Memory B cell (primary cell): ENCODE results near the gene DOCK9.

ENCODE experiments used
- ATAC-seq: fragments of 150-1000 bp; cut with Tn5 transposase; 2 replicates; pipeline ENCODE4 v1.10.0; 2021; ENCODE audit warnings: low read depth, mild to moderate bottlenecking, moderate library complexity
- DNase-seq, 2 donors: peaks; one replicate each; pipeline ENCODE4 v3.0.0; 2022; ENCODE audit warnings: low spot score in 2 of 2
- H3K27ac Mint-ChIP-seq: one replicate; pipeline ENCODE4 v1.8.0; 2022; ENCODE audit warnings: mild to moderate bottlenecking, moderate library complexity, mixed read lengths
- H3K27me3 Mint-ChIP-seq: one replicate; pipeline ENCODE4 v1.8.0; 2022; ENCODE audit warnings: mixed read lengths
- H3K36me3 Mint-ChIP-seq: one replicate; pipeline ENCODE4 v1.8.0; 2022; ENCODE audit warnings: mild to moderate bottlenecking, mixed read lengths
- H3K4me1 Mint-ChIP-seq: one replicate; pipeline ENCODE4 v1.8.0; 2022; ENCODE audit warnings: mixed read lengths
- H3K4me3 Mint-ChIP-seq: one replicate; pipeline ENCODE4 v1.8.0; 2022; ENCODE audit warnings: mild to moderate bottlenecking, moderate library complexity, mixed read lengths
- H3K9me3 Mint-ChIP-seq: one replicate; pipeline ENCODE4 v1.8.0; 2022; ENCODE audit warnings: mixed read lengths

The DOCK9 gene

GRCh38 chr13:98839856-98840769 is 137.8 kb downstream of the DOCK9 start:
- ATAC-seq: peak; percentile 85
- no peak overlapping the region for H3K4me3 Mint-ChIP-seq
- H3K36me3 Mint-ChIP-seq: peaks cover 2% of the 10 kb centered on the region
- peaks cover 2% of the 10 kb centered on the region for H3K4me1 Mint-ChIP-seq
- no peak for DNase-seq
- H3K27ac Mint-ChIP-seq: no peak overlapping the region
- no peaks in the 10 kb centered on the region for H3K9me3 Mint-ChIP-seq
- no peaks in the 10 kb centered on the region for H3K27me3 Mint-ChIP-seq

- Mint-ChIP-seq H3K4me1 (peaks cover 2% of the 10 kb centered on the region), H3K4me3 (no peak overlapping the region), H3K36me3 (peaks cover 3% of the 10 kb centered on the region), H3K9me3 (no peaks in the 10 kb centered on the region), H3K27ac (no peak overlapping the region), H3K27me3 (no peaks in the 10 kb centered on the region)
- no peak for ATAC-seq
- no peak for DNase-seq
Observed at GRCh38 chr13:98838776-98839175, 139.1 kb downstream of the DOCK9 start.

DNA sequence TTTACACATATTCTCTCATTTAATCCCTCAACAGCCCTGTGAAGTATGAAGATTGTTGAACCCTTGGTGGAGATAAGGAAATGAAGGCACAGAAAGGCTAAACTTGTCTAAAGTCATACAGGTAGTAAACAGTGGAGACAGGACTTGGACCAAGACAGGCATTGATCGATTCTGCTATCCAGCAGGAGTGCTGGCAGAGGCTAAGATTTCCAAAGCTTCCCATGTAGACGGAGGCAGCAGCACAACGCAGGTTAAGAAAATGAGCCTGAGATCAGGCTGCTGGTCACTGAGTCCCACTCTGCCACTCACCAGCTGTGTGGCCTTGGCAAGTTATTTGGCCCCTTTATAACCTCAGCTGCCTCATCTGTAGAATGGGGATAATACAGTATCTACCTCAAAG is 140.0 kb downstream of the DOCK9 start:
- Mint-ChIP-seq H3K36me3 (peaks cover 5% of the 10 kb centered on the region), H3K27ac (no peak overlapping the region), H3K4me3 (no peak overlapping the region), H3K27me3 (no peaks in the 10 kb centered on the region), H3K9me3 (no peaks in the 10 kb centered on the region), H3K4me1 (peaks cover 2% of the 10 kb centered on the region)
- DNase-seq (no peak), ATAC-seq (no peak)

- Mint-ChIP-seq H3K27me3 (no peaks in the 10 kb centered on the region), H3K27ac (no peak overlapping the region), H3K36me3 (peaks cover 20% of the 10 kb centered on the region), H3K4me3 (no peak overlapping the region), H3K4me1 (peaks cover 2% of the 10 kb centered on the region), H3K9me3 (no peaks in the 10 kb centered on the region)
- no peak for ATAC-seq
- no peak for DNase-seq
Observed at GRCh38 chr13:98835156-98835555, 142.7 kb downstream of the DOCK9 start.

GRCh38 chr13:98834254-98834960 is 143.5 kb downstream of the DOCK9 start:
- ATAC-seq: no peak
- H3K36me3 Mint-ChIP-seq: peaks cover 21% of the 10 kb centered on the region
- H3K9me3 Mint-ChIP-seq: no peaks in the 10 kb centered on the region
- no peak for DNase-seq
- H3K27ac Mint-ChIP-seq: no peak overlapping the region
- H3K4me1 Mint-ChIP-seq: no peaks in the 10 kb centered on the region
- H3K4me3 Mint-ChIP-seq: no peak overlapping the region
- H3K27me3 Mint-ChIP-seq: no peaks in the 10 kb centered on the region

DNA sequence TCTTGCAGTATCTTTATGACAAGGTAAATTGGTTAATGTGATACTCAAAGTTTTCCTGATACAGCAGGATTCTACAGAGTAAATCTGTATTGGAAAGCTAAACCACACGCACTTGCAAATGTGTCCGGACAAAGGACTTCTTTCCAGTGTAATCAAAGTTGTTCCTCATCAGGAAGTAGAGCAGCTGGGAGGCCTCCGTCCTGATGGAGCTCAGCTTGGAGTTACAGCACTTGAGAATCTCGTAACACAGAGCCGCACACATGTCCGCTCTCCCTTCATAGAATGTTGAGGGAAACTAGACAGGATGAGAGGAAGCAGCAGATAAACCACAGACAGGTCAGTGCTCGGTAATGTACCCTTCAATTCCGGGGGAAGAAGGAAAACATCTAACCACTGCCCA is 146.6 kb downstream of the DOCK9 start:
- DNase-seq: no peak
- no peak overlapping the region for H3K27ac Mint-ChIP-seq

GRCh38 chr13:98829541-98829940 is 148.3 kb downstream of the DOCK9 start:
- ATAC-seq: no peak
- peaks cover 30% of the 10 kb centered on the region for H3K36me3 Mint-ChIP-seq
- no peaks in the 10 kb centered on the region for H3K27me3 Mint-ChIP-seq
- H3K4me3 Mint-ChIP-seq: no peak overlapping the region
- H3K4me1 Mint-ChIP-seq: peaks cover 7% of the 10 kb centered on the region
- no peak overlapping the region for H3K27ac Mint-ChIP-seq
- H3K9me3 Mint-ChIP-seq: no peaks in the 10 kb centered on the region
- DNase-seq: no peak

More for the DNA sequence above, 146.6 kb downstream of the DOCK9 start:
- Mint-ChIP-seq H3K36me3 (peaks cover 33% of the 10 kb centered on the region), H3K4me1 (peaks cover 3% of the 10 kb centered on the region), H3K27me3 (no peaks in the 10 kb centered on the region), H3K4me3 (no peak overlapping the region), H3K9me3 (no peaks in the 10 kb centered on the region)
- no peak for ATAC-seq

DNA sequence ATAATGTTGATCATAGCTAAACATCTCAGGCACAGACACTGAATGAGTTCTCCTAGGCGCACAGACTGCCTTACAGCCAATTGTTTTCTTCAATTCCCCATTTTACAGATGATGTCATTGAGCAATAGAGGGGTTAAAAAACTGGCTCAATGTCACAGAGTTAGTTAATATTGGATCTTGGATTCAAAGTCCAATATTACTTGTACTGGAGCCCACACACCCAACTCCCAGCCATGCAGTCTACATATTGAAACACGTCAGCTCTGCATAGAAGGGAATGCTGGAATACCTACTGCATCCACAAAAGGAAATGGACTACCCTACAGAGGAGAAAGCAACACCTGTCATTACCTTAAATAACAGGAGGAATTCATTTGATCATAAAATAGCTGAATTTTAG is 149.2 kb downstream of the DOCK9 start:
- H3K9me3 Mint-ChIP-seq: no peaks in the 10 kb centered on the region
- no peak overlapping the region for H3K4me3 Mint-ChIP-seq
- peaks cover 35% of the 10 kb centered on the region for H3K36me3 Mint-ChIP-seq

DNA sequence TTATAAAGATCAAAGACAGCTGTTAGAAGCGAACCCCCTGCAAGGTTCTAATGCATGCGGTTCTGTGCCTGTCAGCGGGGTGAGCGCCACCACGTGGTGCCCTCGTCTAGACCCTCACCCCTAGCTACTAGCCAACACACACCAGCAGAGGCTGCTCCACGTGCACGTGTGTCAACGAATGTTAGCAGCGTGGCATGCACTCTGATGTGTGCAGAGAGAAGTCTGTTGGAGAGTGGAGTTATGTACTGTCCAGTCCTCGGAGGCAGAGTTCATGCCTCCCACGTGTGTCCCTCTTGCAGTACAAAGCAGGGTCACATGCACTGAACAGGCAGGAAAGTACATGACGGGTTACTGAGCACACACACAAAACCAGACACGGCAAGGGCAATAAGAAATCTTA is 150.4 kb downstream of the DOCK9 start:
- peaks cover 7% of the 10 kb centered on the region for H3K4me1 Mint-ChIP-seq
- DNase-seq (no peak), ATAC-seq (no peak)
- H3K4me3 Mint-ChIP-seq: no peak overlapping the region
- H3K27ac Mint-ChIP-seq: no peak overlapping the region
- H3K9me3 Mint-ChIP-seq: no peaks in the 10 kb centered on the region
- H3K27me3 Mint-ChIP-seq: no peaks in the 10 kb centered on the region
- peaks cover 35% of the 10 kb centered on the region for H3K36me3 Mint-ChIP-seq

More for the DNA sequence above, 149.2 kb downstream of the DOCK9 start:
- no peak overlapping the region for H3K27ac Mint-ChIP-seq
- H3K4me1 Mint-ChIP-seq: peaks cover 7% of the 10 kb centered on the region
- H3K27me3 Mint-ChIP-seq: no peaks in the 10 kb centered on the region
- DNase-seq: no peak
- ATAC-seq: no peak

DNA sequence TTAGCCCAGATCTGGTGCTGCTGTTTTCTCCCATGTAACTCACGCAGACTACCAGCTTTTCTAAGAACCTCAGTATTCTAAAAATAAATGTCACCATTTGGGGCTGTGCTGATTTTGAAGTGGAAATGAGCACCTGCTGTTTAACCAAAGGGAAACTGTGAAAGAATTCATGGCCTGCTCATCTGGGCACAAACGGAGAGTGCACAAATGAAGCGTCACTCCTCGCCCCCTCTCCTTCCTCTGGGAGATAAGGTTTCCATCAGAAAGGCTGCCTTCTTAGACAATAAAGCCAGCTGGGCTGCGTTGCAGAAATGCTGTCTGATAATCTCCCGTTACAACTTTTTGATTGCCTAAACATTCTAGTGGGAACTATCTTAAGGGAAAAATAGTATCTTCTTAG is 151.7 kb downstream of the DOCK9 start:
- no peak for DNase-seq
- no peaks in the 10 kb centered on the region for H3K9me3 Mint-ChIP-seq
- H3K36me3 Mint-ChIP-seq: peaks cover 37% of the 10 kb centered on the region
- H3K4me3 Mint-ChIP-seq: no peak overlapping the region
- peaks cover 7% of the 10 kb centered on the region for H3K4me1 Mint-ChIP-seq
- no peak overlapping the region for H3K27ac Mint-ChIP-seq
- ATAC-seq: no peak
- no peaks in the 10 kb centered on the region for H3K27me3 Mint-ChIP-seq

GRCh38 chr13:98825659-98826058 is 152.2 kb downstream of the DOCK9 start:
- no peak overlapping the region for H3K27ac Mint-ChIP-seq
- H3K4me1 Mint-ChIP-seq: peaks cover 7% of the 10 kb centered on the region
- no peaks in the 10 kb centered on the region for H3K9me3 Mint-ChIP-seq
- ATAC-seq: no peak
- no peak for DNase-seq
- H3K4me3 Mint-ChIP-seq: peak overlapping the region; percentile 56
- H3K27me3 Mint-ChIP-seq: no peaks in the 10 kb centered on the region
- H3K36me3 Mint-ChIP-seq: peaks cover 34% of the 10 kb centered on the region

DNA sequence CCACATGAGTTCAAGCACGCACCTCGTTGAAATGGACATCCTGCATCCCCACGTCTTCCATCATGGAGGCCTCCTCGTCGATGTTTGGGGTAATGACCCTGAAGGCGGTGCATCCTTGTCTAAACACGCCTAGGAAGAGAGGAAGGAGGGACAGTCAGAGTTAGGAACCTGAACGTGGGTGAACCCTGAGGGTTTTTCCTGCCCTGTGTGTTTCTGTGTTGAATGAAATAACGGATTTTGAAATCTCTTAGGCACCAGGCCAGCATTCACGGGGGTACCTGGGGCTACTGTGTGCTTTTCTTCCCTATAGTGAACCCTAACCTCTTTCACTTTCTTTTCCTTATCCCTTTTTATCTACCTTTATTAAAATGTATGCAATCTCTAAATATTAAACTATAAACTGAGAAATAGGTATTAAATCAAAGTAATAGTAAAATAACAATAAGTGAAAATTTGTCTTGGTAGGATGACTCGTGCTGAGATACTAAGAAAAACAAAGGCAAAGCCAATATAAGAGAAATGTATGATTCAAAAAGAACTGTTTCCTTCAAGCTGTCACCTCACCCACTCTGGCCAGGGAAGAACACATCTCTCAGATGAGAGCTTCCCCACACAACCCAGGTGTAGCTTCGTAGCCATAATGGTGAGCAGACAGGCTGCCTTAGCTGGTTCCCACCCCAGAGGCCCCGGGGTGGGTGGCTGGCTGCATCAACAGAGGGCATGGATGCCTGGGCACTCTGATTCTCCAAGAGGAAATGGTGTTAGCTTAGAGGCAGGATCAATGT is 153.3 kb downstream of the DOCK9 start:
- no peak overlapping the region for H3K4me3 Mint-ChIP-seq
- no peak overlapping the region for H3K27ac Mint-ChIP-seq
- H3K27me3 Mint-ChIP-seq: no peaks in the 10 kb centered on the region
- DNase-seq (no peak), ATAC-seq (no peak)
- no peaks in the 10 kb centered on the region for H3K9me3 Mint-ChIP-seq
- peaks cover 28% of the 10 kb centered on the region for H3K36me3 Mint-ChIP-seq
- peaks cover 7% of the 10 kb centered on the region for H3K4me1 Mint-ChIP-seq

GRCh38 chr13:98823442-98823841 is 154.4 kb downstream of the DOCK9 start:
- ATAC-seq (no peak), DNase-seq (no peak)
- peaks cover 20% of the 10 kb centered on the region for H3K36me3 Mint-ChIP-seq
- no peaks in the 10 kb centered on the region for H3K9me3 Mint-ChIP-seq
- no peaks in the 10 kb centered on the region for H3K27me3 Mint-ChIP-seq
- H3K4me3 Mint-ChIP-seq: no peak overlapping the region
- peaks cover 7% of the 10 kb centered on the region for H3K4me1 Mint-ChIP-seq
- H3K27ac Mint-ChIP-seq: no peak overlapping the region

DNA sequence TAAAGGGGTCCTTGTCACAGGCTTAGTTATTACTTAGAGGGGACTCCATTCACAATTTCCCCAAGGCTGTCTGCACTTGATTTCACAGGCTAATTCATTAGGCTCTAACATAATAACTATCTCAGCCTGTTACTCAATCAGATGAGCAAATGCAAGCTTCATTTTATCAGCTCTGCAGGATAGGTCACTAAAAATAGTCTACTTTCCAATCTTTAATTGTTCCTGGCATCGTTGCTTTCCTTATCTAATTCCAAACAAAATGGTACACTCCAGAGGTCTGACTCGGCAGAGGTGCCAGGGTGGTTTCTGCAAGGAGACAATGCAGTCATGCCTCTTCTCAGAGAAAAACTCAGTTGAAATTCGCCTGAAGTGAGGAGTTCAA is 155.6 kb downstream of the DOCK9 start:
- Mint-ChIP-seq H3K4me1 (peaks cover 7% of the 10 kb centered on the region), H3K27me3 (no peaks in the 10 kb centered on the region), H3K9me3 (no peaks in the 10 kb centered on the region), H3K36me3 (peaks cover 16% of the 10 kb centered on the region), H3K4me3 (no peak overlapping the region), H3K27ac (no peak overlapping the region)
- no peak for DNase-seq
- no peak for ATAC-seq
